Measurements from ENCODE around the gene WDR33.

DNA sequence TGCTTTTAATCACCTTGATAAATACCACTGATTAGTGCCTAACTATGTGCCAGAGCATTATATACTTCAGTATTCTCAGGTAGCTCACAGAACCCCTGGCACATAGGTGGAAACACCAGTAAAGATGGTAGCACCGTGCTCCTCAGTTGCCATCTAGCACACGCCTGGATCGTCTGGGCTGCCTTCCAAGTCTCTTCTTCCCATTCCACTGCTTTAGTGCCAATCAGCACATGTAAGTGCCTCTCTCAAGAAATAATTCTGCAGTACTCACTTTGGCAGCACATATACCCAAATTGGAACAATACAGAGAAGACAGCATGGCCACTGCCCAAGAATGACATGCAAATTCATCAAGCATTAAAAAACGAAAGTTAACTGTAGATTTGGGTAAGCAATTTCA, 34.0 kb upstream of the WDR33 start:
- TF ChIP-seq, protein P1, sequence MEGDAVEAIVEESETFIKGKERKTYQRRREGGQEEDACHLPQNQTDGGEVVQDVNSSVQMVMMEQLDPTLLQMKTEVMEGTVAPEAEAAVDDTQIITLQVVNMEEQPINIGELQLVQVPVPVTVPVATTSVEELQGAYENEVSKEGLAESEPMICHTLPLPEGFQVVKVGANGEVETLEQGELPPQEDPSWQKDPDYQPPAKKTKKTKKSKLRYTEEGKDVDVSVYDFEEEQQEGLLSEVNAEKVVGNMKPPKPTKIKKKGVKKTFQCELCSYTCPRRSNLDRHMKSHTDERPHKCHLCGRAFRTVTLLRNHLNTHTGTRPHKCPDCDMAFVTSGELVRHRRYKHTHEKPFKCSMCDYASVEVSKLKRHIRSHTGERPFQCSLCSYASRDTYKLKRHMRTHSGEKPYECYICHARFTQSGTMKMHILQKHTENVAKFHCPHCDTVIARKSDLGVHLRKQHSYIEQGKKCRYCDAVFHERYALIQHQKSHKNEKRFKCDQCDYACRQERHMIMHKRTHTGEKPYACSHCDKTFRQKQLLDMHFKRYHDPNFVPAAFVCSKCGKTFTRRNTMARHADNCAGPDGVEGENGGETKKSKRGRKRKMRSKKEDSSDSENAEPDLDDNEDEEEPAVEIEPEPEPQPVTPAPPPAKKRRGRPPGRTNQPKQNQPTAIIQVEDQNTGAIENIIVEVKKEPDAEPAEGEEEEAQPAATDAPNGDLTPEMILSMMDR (IDR thresholded peaks at IDR 0.05), result no peak
- TF ChIP-seq EP300 (IDR thresholded peaks at IDR 0.05), result no peak
- no peak for TF ChIP-seq POLR2A (IDR thresholded peaks at IDR 0.05)
- TF ChIP-seq POLR2AphosphoS5 (IDR thresholded peaks at IDR 0.05), result no peak
